Dermis microvascular lymphatic vessel endothelial cell (primary cell): ENCODE results near the gene CCSER1. TPM values are rescaled to one million over a fixed set of nuclear protein-coding genes. Genes with fewer than 3 reads are reported as not detected.
A peak's percentile ranks its signal among the peaks of the same experiment; 100 is the strongest.
"Not testable (repeated sequence)": the region's sequence is repeated elsewhere in the genome, so short reads cannot be mapped to it uniquely, and the experiment has no call there.

Experiments
- DNase-seq, 2 donors: peaks; one replicate each; pipeline versions ENCODE4 v3.0.0 to v3.0.0-alpha.2; 2010; ENCODE audit warnings: low read depth in 2 of 2
- total RNA-seq: library from RNA; depleted of rRNA; stranded (reverse); fragments of >200 nt; gene quantifications from 2 replicates; pipeline ENCODE4 v1.2.1, GENCODE V29; 2014

The CCSER1 gene
- total RNA-seq, 1 donor from 2014 or later = 0.13 TPM

- not testable (repeated sequence) for DNase-seq
Observed at GRCh38 chr4:90911724-90912434, 784.7 kb downstream of the CCSER1 start.

- DNase-seq = no peak
Observed at GRCh38 chr4:90922174-90922573, 795.0 kb downstream of the CCSER1 start.

- DNase-seq = no peak
Observed at GRCh38 chr4:90926957-90927356, 799.8 kb downstream of the CCSER1 start.

GRCh38 chr4:90943311-90943710 lies 816.1 kb downstream of the CCSER1 start:
- DNase-seq = no peak

- no peak for DNase-seq
Observed at GRCh38 chr4:90946945-90947344, 819.8 kb downstream of the CCSER1 start.

- DNase-seq = peak in 1 of 2 donors; percentile 9
Observed at GRCh38 chr4:90950385-90950841, 823.2 kb downstream of the CCSER1 start.

- DNase-seq = peak in 1 of 2 donors; percentile 58
Observed at GRCh38 chr4:90951037-90951436, 823.8 kb downstream of the CCSER1 start.

GRCh38 chr4:90958256-90958895 lies 831.2 kb downstream of the CCSER1 start:
- no peak for DNase-seq

- no peak for DNase-seq
Observed at GRCh38 chr4:90960433-90960832, 833.2 kb downstream of the CCSER1 start.

GRCh38 chr4:90960840-90961239 lies 833.6 kb downstream of the CCSER1 start:
- DNase-seq = no peak

GRCh38 chr4:90970021-90970420 lies 842.8 kb downstream of the CCSER1 start:
- DNase-seq = no peak

- no peak for DNase-seq
Observed at GRCh38 chr4:90977726-90978125, 850.5 kb downstream of the CCSER1 start.

- DNase-seq = no peak
Observed at GRCh38 chr4:90979556-90979955, 852.4 kb downstream of the CCSER1 start.

GRCh38 chr4:90982813-90983212 lies 855.6 kb downstream of the CCSER1 start:
- no peak for DNase-seq

GRCh38 chr4:90990284-90990683 lies 863.1 kb downstream of the CCSER1 start:
- no peak for DNase-seq

GRCh38 chr4:90992213-90992612 lies 865.0 kb downstream of the CCSER1 start:
- DNase-seq = no peak

GRCh38 chr4:90994851-90995574 lies 867.8 kb downstream of the CCSER1 start:
- DNase-seq = no peak

GRCh38 chr4:90995996-90996395 lies 868.8 kb downstream of the CCSER1 start:
- DNase-seq = no peak

- no peak for DNase-seq
Observed at GRCh38 chr4:90996813-90997212, 869.6 kb downstream of the CCSER1 start.

- no peak for DNase-seq
Observed at GRCh38 chr4:91015861-91016260, 888.7 kb downstream of the CCSER1 start.

- no peak for DNase-seq
Observed at GRCh38 chr4:91019513-91019912, 892.3 kb downstream of the CCSER1 start.
